Hematopoietic multipotent progenitor cell treated with erythropoietin and hydrocortisone succinate and interleukin-3 and kit ligand, for 8 days (in vitro differentiated cells): ENCODE data around the gene TTC28.

Experiments used
- DNase-seq: peaks from one replicate; pipeline ENCODE4 v3.0.0-alpha.2; 2015

TTC28 gene

GRCh38 chr22:28031383-28031922 is 648.2 kb downstream of the TTC28 start:
- DNase-seq: no peak

- DNase-seq: no peak
These were observed 649.2 kb downstream of the TTC28 start for GRCh38 chr22:28030473-28030872.

- no peak for DNase-seq
These were observed 649.7 kb downstream of the TTC28 start for GRCh38 chr22:28029956-28030355.

DNA sequence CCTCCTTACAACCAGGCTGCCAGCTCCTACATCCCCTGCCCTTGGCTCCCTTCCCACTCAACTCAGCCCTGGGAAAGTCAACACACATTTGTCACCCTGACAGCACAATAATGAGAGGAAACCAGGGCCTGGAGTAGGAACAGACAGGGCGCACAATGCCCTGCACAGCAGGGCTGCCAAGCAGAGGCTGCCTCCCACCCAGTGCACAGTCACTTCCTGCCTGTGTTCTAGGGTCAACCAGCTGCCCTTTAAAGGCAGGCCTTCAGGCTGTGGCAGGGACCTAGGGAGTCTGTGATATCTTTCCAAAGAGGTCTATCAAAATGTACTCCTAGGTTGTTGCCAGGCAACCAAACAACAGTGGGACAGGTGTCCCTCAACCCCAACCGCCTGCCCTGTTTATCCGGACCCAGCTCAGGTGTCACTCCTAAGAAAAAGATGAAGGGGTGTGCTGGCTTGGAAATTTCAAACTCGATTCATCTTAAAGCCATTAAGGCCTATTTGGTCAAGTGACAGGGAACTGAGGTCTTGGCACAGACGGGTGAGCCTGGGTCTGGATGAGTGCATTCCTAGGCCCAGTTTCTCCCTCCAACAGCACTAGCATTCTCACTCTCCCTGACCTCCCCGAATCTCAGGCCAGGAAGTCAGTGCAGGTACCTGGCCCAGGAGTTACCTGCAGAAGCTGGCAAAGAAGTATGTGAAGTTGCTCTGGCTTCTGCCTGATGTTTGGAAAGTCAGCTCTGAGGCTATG is 650.3 kb downstream of the TTC28 start:
- DNase-seq: peak; percentile 9

DNA sequence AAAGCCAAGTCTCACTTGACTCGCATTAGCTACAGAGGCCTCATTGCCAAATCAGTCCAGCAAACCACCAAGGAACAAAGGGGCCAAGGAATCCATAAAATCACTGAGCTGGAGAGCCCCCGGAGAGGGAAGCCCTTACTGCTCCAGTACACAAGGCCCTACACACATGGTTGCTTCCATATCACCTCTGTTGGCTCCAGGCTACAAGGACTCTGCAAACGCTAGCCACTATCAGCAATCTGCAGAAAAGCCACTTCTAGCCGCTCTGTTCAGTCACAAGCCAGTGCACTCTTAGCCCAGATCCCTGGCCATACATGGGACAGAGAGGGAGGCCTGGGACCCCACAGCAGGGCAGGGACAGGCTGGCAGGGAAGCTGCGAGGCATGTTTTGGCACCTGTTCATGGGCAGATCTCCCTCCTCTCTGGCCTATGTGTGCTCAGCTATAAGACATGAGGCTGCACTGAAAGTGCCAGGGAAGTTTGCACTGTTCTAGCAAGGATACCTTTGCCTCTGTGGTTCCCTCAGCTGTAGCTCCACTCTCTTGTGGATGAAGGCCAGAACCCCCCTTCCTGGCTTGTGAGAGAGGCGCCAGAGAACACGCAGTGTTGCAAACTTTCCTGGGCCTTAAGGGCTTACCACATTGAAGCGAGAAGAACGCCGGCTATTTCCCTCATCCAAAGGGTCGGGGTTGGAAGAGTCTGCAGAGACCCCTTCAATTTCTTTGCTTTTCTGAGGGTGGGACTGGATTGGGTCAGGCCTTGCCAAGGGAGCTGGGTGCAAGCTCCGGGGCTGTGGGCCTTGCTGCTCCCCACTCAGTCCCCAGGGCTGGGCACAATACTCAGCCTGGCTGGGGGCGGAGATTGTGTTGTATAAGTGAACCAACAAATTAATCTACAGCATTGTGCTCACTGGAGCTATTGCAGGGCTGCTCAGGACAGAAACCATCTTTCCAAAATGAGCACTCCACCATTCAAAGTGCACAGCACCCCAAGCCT is 651.9 kb downstream of the TTC28 start:
- peak; percentile 45 for DNase-seq

DNA sequence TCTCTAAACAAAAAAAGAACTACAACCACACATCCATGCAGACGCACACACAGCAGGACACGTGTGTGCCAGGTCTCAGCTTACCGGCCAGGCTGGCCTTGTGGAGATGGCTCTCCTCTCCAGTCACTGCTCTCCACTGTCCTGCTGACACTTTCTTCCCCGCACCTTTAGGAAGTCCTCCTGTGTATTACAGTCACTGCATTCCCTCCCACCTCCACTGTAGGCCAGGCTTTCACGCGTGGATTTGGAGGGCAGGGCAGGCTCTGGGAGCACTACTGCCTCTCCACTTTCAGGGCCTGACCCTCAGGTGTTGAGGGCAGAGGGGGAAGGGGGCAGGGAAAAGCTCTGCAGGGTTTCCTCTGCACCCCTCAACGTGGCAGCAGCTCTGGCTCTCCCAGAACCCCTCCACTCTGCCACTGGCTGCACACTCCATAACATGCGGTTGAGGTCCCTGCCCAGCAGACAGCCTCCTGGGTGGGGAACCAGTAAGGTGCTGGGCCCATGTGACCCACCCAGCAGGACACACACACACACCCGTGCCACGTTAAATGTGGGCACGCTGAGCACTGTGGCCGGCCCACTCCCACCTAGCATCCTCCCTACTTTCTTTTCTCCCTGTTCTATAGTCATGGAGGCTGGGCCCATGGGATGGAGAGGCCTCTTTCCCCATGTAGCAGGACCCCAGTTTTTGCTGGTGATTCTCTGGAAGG is 653.6 kb downstream of the TTC28 start:
- no peak for DNase-seq

DNA sequence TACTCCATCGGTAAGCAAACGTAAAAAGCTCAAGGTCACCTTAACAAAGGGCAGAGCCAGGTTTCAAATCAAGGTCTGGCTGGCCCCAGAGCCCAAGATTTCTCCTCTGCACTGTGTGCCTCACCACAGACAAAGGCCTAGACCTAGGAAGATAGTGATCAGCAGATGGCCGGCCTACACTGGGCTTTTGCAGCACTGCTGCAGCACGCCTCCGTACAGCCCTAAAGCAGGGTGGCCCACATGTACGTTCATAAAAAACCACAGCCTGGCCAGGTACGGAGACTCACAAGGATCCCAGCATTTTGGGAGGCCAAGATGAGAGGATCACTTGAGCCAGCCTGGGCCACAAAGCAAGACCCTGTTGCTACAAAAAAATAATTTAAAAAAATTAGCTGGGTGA is 654.3 kb downstream of the TTC28 start:
- DNase-seq: peak; percentile 41

DNA sequence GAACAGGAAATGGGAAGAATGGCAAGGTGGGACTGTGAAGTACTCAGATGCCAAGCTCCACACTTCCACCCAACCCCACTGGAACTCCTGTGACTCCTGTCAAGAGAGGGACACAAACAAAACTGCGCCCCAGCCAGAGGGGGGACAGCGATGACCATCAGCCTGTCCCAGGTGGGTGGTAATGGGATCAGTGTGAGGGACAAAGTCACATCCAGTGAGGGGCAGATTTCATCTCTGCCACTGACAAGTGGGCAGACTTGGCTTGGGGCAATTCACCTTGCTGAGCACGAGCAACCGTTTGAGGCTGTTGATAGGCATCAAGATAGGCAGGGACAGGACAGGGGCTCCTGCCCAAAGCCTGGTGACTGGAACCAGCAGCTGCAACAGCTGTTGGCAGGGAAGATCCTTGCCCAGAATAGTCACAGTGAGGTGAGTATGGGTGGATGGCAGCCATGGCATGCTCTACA is 655.2 kb downstream of the TTC28 start:
- no peak for DNase-seq

- DNase-seq: no peak
These were observed 655.9 kb downstream of the TTC28 start for GRCh38 chr22:28023774-28024173.

- no peak for DNase-seq
These were observed 656.6 kb downstream of the TTC28 start for GRCh38 chr22:28023036-28023435.

GRCh38 chr22:28021998-28022660 is 657.5 kb downstream of the TTC28 start:
- no peak for DNase-seq

- no peak for DNase-seq
These were observed 658.3 kb downstream of the TTC28 start for GRCh38 chr22:28021116-28021997.

GRCh38 chr22:28019881-28020861 is 659.5 kb downstream of the TTC28 start:
- DNase-seq: peak; percentile 63

DNA sequence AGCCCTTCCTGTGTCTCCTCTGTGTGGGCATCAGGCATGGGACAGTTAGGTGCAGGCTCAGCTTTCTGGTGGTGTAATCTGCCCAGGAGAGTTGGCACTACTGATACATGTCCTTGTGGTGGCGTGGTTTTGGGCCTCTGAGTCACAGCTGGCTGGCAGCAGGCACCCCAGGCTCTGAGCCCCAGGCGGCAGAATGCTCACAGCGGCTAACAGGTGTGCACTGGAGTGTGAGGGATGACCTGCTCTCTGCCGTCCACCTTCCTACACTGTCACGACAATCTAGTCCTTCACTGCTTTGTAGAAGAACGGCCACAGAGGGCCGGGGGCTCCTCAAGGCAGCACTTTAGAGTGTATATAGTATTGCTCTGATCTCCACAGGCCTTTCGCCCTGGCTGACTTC is 660.3 kb downstream of the TTC28 start:
- DNase-seq: peak; percentile 14

DNA sequence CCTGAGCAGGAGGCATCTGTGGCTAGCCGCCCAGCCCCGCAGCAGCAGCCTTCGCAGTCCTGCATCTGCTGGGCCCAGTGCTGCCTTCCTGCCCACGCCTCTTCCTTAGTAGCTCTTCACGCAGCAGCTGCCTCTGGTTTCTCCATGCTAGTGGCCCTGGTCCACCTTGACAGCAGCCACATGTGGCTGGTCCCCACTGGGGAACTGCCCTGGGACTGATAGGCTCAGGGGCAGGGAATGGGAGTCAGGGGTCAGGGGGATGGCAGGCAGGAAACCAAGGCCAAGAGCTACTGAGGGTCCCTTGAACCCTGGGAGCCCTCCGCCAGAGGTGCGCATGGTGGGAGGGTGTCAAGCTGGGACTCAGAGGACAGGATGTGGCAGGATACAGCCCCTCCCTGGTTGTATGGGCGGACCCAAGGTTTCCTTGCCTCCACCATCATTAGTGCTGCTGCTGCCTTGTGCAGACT is 661.1 kb downstream of the TTC28 start:
- DNase-seq: no peak

DNA sequence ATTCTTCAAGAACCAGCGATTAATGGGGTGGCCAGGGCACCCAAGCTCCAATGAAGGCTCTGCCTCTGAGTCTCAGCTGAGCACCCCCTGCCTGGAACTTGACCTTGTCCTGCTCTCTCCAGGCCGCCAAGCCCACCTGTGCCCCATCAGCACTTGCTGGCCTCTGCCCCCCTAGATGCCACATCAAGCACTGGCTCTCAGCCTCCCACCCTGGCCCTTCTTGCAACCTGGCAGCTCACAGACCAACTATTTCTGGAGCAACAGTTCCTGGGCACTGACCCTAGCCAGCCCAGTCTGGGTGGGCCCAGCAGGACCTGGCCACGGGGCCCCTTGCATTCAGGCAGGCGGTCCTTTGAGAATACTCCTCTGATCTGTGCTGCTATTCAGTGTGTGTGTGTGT is 661.8 kb downstream of the TTC28 start:
- no peak for DNase-seq

GRCh38 chr22:28017558-28017820 is 662.2 kb downstream of the TTC28 start:
- no peak for DNase-seq

DNA sequence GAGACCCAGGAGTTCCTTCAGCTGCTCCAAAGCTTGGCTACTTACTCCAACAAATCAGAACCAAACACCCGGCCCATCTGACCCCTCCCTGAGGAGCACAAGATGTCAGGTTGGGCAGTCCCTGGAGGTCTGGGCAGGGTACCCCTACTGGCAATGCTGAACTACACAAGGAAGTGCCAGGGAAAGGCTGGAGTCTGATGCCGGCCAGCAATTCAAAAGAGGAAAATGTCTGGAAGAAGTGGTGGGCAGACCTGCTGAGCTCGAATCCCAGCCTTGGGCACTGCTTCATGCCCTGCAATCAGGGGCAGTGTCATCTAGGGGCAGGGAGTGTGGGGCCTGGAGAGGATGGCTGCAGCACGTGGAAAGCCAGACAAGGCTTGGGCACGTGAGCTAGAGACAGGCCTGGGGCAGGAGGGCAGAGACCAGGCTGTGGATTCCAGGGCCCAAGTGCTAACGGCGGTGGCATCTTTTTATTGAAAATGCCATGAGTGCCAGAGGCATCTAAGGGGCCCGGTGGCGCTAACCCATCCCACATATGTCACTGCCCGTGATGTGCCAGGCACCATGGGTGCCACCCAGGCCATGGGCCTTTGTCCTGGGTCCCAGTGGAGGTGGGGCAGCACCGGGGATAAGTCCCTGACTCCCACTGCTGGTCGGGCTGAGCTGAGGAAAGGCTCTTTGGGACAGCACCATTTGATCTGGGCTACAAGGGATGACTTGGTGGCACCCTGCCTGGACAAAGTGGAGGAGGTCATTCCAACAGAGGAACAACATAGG is 662.7 kb downstream of the TTC28 start:
- DNase-seq: no peak
